BJ (cell line): Measurements from ENCODE around the gene BIRC7. TPM values are rescaled to one million over a fixed set of nuclear protein-coding genes. Genes with fewer than 3 reads are reported as not detected.

Experiments
- CTCF ChIA-PET: fragments of 350-600 bp; formaldehyde crosslinking; extraction: SDS; loops from one replicate; lab custom pipeline; 2021; ENCODE audit warnings: antibody characterized with exemption, inconsistent platforms; lab: Yijun Ruan, JAX
- POLR2A ChIA-PET: fragments of 300-600 bp; sonication (Branson Sonifier 250); formaldehyde crosslinking; extraction: SDS; loops from one replicate; lab custom pipeline; 2021; ENCODE audit warnings: antibody characterized with exemption; lab: Charles Lee
- DNase-seq: peaks from one replicate; pipeline ENCODE4 v3.0.0-alpha.2; 2011; ENCODE audit warnings: low read depth
- H3K27me3 ChIP-seq: 2 replicates; pipeline ENCODE4 v1.6.0; 2011; ENCODE audit warnings: low read length; ENCODE audit not compliant: control insufficient read depth, insufficient read depth
- H3K36me3 ChIP-seq: 2 replicates; pipeline ENCODE4 v1.5.1; 2011; ENCODE audit warnings: low read length; ENCODE audit not compliant: control insufficient read depth, insufficient read depth
- H3K4me3 ChIP-seq: 2 replicates; pipeline ENCODE4 v1.5.1; 2011; ENCODE audit warnings: low read depth, mild to moderate bottlenecking, control low read depth, low read length
- polyA plus RNA-seq: library from polyadenylated mRNA; depleted of rRNA; stranded (reverse); fragments of >200 nt; gene quantifications from 2 replicates; pipeline ENCODE4 v1.2.3, GENCODE V29; 2011
- TF ChIP-seq, protein P1 (sequence below): IDR thresholded peaks from 2 replicates; pipeline ENCODE4 v1.5.1; 2011; ENCODE audit warnings: low read depth, mild to moderate bottlenecking, control low read depth, inconsistent platforms, low read length, moderate library complexity; ENCODE audit not compliant: insufficient read depth

BIRC7 gene
- polyA plus RNA-seq, 1 experiment, result not detected

DNA sequence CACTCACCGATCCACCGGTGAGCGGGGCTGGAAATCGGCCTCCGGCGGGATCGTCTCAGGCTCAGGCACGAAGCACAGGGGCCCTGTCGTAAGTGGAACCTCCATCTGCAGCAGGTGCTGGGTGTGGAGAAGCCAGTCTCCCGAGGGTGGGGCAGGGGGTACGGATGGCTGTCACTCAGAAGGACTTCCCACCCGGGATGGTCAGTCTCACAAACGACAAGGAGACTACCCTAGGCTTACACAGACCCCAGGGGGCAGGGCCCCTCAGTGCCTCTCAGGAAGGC is 47.6 kb upstream of the BIRC7 start:
- H3K4me3 ChIP-seq, result no peak overlapping the region
- no peaks in the 10 kb centered on the region for H3K36me3 ChIP-seq
- peaks cover 2% of the 10 kb centered on the region for H3K27me3 ChIP-seq
- TF ChIP-seq, protein P1, sequence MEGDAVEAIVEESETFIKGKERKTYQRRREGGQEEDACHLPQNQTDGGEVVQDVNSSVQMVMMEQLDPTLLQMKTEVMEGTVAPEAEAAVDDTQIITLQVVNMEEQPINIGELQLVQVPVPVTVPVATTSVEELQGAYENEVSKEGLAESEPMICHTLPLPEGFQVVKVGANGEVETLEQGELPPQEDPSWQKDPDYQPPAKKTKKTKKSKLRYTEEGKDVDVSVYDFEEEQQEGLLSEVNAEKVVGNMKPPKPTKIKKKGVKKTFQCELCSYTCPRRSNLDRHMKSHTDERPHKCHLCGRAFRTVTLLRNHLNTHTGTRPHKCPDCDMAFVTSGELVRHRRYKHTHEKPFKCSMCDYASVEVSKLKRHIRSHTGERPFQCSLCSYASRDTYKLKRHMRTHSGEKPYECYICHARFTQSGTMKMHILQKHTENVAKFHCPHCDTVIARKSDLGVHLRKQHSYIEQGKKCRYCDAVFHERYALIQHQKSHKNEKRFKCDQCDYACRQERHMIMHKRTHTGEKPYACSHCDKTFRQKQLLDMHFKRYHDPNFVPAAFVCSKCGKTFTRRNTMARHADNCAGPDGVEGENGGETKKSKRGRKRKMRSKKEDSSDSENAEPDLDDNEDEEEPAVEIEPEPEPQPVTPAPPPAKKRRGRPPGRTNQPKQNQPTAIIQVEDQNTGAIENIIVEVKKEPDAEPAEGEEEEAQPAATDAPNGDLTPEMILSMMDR, result no peak
- ChIA-PET CTCF (no interaction called here), POLR2A (no interaction called here)
- no peak for DNase-seq

DNA sequence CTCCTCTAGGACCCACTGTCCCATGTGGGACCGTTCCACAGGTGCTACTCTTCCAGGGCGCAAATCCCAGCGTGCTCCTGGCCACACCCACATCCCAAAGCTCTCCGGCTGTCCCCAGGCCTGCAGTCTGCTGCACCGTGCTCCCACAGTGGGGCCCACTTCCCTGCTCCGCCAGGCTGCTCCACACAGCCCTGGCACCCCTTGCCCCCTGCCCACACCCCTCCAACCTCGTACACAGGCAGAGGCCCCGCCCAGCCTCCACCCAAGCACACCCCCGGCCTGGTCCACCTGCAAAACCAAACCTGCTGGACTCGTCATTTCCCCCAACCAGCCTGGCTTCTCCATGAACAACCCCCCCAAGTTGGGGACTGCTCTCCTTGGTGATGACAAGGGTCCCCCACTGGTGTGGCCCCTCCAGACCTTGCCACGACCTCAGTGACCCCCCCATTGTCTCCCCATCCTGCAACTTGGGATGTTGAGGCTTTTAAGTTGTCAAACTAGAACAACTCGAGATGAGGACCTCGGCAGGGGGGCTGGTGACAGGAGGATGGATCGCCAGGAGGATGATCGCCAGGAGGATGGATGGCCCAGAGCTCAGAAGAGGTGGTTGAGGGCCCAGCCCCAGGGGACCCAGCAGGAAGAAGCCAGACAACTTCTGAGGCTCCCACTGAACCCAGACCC is 46.9 kb upstream of the BIRC7 start:
- ChIA-PET CTCF (no interaction called here), POLR2A (no interaction called here)
- H3K36me3 ChIP-seq, result no peaks in the 10 kb centered on the region; the same call in 1 of the 2 replicates
- no peaks in the 10 kb centered on the region; the same call in 1 of the 2 replicates for H3K27me3 ChIP-seq
- TF ChIP-seq, protein P1, result no peak
- no peak overlapping the region for H3K4me3 ChIP-seq
- DNase-seq, result no peak

DNA sequence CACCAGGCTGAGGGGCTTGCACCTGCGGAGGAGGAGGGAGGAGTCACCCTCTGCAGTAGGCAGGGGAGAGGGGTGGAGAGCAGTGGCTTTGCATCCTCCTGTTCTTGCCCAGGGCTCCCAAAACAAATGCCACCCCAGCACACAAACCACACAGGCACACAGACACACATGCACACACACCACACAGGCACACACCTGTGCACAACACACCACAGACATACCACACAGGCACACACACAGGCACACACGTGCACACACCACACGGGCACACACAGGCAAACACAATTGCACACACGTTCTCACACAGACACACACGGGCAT is 46.4 kb upstream of the BIRC7 start:
- H3K4me3 ChIP-seq, result no peak overlapping the region
- CTCF ChIA-PET, result interaction anchor here (0.9 kb wide), 1 partner anchor 8 kb away, joined by 3 read pairs; no protein-coding TSS in a partner anchor
- no peak for DNase-seq
- no peaks in the 10 kb centered on the region; the same call in 1 of the 2 replicates for H3K36me3 ChIP-seq
- TF ChIP-seq, protein P1, result no peak
- H3K27me3 ChIP-seq, result no peaks in the 10 kb centered on the region
- POLR2A ChIA-PET, result no interaction called here

DNA sequence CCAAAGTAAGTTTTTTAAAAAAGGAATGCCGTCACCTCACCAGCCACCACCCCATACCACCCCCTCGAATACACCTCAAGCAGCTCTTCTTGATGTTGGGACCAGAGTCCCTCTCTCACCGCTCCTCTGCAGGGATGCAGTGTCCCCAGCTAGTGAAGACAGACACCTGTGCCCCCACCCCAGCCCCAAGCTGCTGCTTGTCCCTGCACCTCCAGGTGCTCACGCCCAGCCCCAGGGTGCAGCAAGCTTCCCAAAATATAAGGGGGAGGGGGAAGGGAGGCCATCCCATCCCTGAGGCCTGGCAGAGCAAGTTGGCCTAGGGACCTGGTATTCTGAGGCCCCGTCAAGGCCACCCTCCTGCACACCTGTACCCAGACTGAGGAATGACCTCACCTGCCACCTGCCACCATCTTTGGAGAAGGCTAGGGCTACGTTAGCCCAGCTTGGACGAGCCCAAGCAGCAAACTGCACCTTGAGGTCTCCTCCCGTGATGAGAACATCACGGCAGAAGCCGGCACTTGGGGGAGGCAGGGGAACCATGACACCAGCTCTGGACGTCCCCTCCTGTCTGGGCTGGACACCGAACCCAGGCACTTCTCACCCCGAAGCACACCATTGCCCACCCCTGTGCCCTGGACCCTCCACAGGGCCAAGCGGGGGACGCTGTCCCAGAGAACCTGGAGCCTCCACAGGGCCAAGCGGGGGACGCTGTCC is 45.7 kb upstream of the BIRC7 start:
- ChIA-PET CTCF (interaction anchor here (0.9 to 1.1 kb wide), 2 partner anchors 9 to 21 kb away, joined by 3 read pairs; no protein-coding TSS in a partner anchor), POLR2A (no interaction called here)
- DNase-seq, result no peak
- Histone ChIP-seq H3K36me3 (no peaks in the 10 kb centered on the region; the same call in 1 of the 2 replicates), H3K27me3 (no peaks in the 10 kb centered on the region), H3K4me3 (no peak overlapping the region)
- TF ChIP-seq, protein P1, result no peak

DNA sequence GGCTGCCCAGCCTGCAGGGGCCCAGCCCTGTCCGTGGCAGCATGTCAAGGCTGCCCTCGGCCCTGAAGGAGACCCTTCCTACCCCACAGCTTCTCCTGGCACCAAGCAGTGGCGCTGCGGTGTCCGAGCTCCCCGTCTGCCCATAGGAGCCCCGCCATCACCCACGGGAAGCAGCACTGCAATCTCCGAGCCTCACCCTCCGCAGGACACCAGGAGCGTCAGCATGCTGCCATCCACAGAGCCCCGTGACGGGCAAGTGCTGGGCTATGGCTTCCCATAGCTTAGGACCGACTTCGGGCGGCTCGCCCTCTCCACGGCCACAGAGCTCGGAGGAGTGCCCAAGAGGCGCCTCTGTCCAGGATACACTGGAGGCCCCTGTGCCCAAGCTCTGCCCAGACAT is 44.9 kb upstream of the BIRC7 start:
- TF ChIP-seq, protein P1, result no peak
- POLR2A ChIA-PET, result no interaction called here
- CTCF ChIA-PET, result interaction anchor here (0.7 to 1.1 kb wide), 2 partner anchors 9 to 21 kb away, joined by 3 to 4 read pairs; no protein-coding TSS in a partner anchor
- DNase-seq, result no peak
- peaks cover 3% of the 10 kb centered on the region for H3K36me3 ChIP-seq
- H3K27me3 ChIP-seq, result no peaks in the 10 kb centered on the region
- H3K4me3 ChIP-seq, result no peak overlapping the region
